Right lobe of liver (tissue), 4 donors: ENCODE data around the gene BMP10.

Experiments
- POLR2A ChIP-seq: fragments of 450-650 bp; IDR thresholded peaks from one replicate; pipeline ENCODE4 v1.6.1; 2017; ENCODE audit warnings: antibody characterized with exemption, mild to moderate bottlenecking
- TF ChIP-seq, protein P1 (sequence below), 4 donors: fragments of 200-600 bp in 3 of 4; fragments of 450-650 bp in 1 of 4; IDR thresholded peaks; one replicate each; pipeline versions ENCODE4 v1.5.1 to v1.8.0; 2016 to 2022; ENCODE audit warnings: antibody characterized with exemption in 4 of 4, mild to moderate bottlenecking in 2 of 4
- donor health status: DM: no; HTN: no; CAD: no.
- donor health status: DM: no; HTN: no; CAD: no.
- donor health status: DM: no; HTN: yes; CAD: no.

GRCh38 chr2:68857202-68857845, 13.9 kb downstream of the BMP10 start:
- no peak for TF ChIP-seq POLR2A
- TF ChIP-seq, protein P1, sequence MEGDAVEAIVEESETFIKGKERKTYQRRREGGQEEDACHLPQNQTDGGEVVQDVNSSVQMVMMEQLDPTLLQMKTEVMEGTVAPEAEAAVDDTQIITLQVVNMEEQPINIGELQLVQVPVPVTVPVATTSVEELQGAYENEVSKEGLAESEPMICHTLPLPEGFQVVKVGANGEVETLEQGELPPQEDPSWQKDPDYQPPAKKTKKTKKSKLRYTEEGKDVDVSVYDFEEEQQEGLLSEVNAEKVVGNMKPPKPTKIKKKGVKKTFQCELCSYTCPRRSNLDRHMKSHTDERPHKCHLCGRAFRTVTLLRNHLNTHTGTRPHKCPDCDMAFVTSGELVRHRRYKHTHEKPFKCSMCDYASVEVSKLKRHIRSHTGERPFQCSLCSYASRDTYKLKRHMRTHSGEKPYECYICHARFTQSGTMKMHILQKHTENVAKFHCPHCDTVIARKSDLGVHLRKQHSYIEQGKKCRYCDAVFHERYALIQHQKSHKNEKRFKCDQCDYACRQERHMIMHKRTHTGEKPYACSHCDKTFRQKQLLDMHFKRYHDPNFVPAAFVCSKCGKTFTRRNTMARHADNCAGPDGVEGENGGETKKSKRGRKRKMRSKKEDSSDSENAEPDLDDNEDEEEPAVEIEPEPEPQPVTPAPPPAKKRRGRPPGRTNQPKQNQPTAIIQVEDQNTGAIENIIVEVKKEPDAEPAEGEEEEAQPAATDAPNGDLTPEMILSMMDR (IDR thresholded peaks at IDR 0.05) = no peak
